GM19452 (cell line): ENCODE data around the gene ZBTB34.

Experiments used
- ATAC-seq: cut with Tn5 transposase; IDR thresholded peaks from one replicate; pipeline ENCODE4 v1.9.1; 2021; ENCODE audit not compliant: unreplicated experiment

Gene ZBTB34

GRCh38 chr9:126915846-126916543, 55.6 kb downstream of the ZBTB34 start:
- ATAC-seq: no peak

DNA sequence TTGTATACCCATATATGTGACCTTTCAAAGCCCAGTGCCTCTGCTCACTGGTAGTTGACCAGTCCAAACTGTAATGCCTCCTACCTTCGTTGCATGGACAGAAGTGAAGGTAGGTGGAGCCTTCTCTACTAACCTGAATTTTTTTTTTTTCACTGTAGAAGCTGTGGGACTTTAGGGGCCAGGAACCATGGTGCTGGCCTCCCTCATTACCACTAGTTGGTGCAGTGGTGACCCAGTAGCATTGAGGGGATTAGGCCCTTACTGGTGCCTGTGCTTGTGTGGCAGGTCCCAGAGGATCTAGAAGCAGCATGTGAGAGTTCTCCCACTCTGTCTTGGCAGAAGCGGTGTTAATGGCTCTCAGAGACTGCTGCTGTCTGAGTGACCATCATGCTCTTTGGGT, 56.5 kb downstream of the ZBTB34 start:
- no peak for ATAC-seq

DNA sequence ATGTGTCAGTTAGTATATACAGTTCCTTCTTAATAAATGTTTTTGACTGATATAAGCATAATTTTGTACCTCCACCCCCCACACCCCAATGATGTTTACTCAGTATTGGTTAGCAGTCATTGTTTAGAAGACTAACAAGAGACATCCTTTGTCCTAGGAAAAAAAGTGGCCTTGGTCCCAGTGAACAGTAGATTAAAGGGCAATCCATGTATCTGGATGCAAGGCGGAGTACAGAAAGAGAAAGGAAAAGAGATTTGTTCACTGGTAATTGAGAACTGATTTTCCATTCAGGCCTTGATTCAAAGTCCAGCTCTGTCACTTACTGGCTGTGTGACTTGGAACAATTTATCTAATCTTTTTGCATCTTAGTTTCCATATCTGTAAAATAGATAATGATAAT, 58.8 kb downstream of the ZBTB34 start:
- no peak for ATAC-seq

GRCh38 chr9:126925876-126926275, 65.4 kb downstream of the ZBTB34 start:
- ATAC-seq: no peak

DNA sequence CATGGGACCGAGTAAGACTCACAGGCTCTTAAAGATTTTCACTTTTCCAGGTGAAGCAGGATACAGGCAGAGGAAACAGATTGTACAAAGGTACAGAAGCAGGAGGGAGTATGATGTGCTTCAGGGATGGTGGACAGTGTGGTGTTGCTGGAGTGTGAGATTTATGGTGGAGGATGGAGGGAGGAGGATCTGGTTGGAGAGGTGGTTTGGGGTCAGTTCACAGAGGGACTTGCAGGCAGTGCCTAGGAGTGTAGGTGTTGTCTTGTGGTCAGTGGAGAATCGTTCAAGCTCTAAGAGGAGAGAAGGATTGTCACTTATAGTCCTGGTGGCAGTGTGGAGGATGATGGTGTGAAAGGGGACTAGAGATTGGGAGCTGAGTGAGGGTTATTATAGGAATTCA, 65.9 kb downstream of the ZBTB34 start:
- no peak for ATAC-seq

- no peak for ATAC-seq
These were observed 67.0 kb downstream of the ZBTB34 start for GRCh38 chr9:126927419-126927818.

DNA sequence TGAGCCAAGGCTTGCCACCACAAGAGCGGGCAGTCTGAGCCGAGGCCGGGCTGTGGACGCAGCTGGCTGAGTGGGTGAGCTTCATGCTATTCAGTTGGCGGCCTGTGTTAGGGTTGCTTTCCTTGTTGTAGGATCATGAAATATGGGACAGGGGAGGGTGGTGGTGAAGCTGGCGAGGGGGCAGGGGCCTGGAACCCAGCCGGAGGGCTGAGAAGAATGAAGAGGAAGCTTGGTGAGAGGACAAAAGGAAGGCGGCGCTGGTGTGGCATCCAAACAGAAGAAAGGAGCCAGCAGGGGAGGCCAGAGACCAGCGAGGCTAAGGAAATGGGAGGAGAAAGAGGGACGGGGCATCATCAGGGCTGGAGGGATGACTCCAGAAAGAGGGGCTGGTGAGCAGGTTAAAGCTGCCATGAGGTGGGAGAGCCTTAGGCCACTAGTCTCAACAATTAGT, 72.5 kb downstream of the ZBTB34 start:
- ATAC-seq: no peak

DNA sequence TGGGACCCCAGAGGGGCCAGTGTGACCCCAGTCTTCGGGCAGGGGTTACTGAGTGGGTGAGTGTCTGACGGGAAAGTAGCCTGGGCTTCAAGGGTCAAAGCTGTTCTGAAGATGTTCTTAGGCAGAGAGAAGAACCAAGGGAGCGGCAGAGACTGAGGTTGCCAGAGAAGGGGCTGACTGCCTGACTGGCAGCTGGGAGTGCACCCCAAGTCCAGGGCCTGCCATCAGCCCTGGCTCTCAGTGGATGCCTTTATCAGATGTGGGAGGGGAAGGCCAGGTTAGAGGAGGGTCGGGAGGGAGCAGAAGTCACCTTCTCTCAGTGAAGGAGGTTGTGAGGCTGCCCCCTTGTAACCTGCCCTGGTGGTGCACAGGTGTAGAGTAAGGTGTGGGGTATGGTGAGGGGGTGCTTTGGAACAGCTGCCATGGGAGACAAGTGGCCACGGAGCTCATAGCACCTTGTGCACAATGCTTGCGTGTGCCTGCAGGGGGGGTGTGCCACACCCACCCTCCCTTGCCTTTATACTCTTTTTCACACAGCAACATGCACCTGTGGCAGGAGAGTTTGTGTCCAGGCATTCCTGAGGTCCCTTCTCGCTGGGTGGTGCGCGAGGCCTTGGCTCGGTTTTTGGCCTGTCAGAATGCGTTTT, 73.0 kb downstream of the ZBTB34 start:
- ATAC-seq: no peak

- ATAC-seq: no peak
These were observed 74.0 kb downstream of the ZBTB34 start for GRCh38 chr9:126934441-126934840.
